GM13976 (cell line): ENCODE data around the gene PDCD1LG2.
"Not testable (repeated sequence)": the region's sequence is repeated elsewhere in the genome, so short reads cannot be mapped to it uniquely, and the experiment has no call there.

Experiments
- DNase-seq: peaks from one replicate; pipeline ENCODE4 v3.0.0; 2012; ENCODE audit warnings: low spot score
- CTCF ChIP-seq: IDR thresholded peaks from 2 replicates; pipeline ENCODE4 v1.5.1; 2012; ENCODE audit warnings: borderline replicate concordance, mild to moderate bottlenecking; ENCODE audit not compliant: insufficient read depth; ENCODE audit errors: extremely low read depth, missing control alignments, control extremely low read depth
- in situ Hi-C: fragments of 300-500 bp; cut with MboI; formaldehyde crosslinking; loops from one replicate; pipeline ENCODE4 v1.12.0; 2022; ENCODE audit warnings: low sequenced_read_pairs, mixed read lengths, inconsistent platforms; ENCODE audit not compliant: unreplicated experiment

PDCD1LG2 gene

DNA sequence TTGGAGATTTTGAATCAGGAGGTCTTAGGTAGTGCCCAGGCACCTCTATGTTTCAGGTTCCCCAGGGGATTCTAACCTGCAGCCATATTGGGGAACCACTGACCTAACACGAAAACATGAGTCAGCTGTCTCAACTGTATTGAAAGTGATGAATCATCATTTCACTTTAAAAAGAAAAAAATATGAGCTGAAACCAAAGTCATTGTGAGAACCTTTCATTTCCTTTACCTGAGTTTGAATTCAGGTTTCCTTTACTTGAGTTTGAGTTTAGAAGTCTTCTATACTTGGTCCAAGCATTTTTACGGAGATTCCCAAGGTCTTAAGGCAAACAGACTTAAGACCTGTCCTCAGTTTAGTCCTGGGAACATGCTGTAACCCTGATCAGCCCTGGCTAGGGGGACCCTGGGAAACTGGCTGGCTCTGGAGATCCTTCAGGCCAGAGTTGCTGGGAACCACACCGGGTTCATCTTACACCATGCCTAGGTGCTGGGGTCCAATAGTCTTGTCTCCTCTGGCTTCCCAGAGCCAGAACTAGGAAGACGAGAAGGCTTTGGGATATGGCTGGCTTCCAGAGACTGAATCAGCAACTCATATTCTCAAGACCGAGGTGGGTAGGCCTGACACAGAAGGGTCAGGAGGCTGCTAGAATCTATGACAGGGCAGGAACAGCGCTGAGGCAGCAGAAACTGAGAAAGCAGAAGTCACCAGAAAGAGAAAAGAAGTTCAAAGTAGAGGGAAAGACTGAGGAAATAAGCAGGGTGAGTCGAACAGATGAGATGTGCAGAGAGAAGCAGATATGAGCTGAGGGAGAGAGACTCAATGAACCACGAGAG is 16.4 kb upstream of the PDCD1LG2 start:
- DNase-seq, result peak; percentile 66
- in situ Hi-C loops, result no loop called here

GRCh38 chr9:5494765-5495164 is 15.6 kb upstream of the PDCD1LG2 start:
- in situ Hi-C loops, DNase-seq: not testable (repeated sequence)

More for the DNA sequence above, 16.4 kb upstream of the PDCD1LG2 start:
- TF ChIP-seq CTCF, result no peak

- DNase-seq, result no peak
- in situ Hi-C loops, result no loop called here
- TF ChIP-seq CTCF, result no peak
Observed at GRCh38 chr9:5499157-5499556, 11.2 kb upstream of the PDCD1LG2 start.

GRCh38 chr9:5499889-5500398 is 10.4 kb upstream of the PDCD1LG2 start:
- no peak for TF ChIP-seq CTCF
- in situ Hi-C loops, result no loop called here
- DNase-seq, result no peak

DNA sequence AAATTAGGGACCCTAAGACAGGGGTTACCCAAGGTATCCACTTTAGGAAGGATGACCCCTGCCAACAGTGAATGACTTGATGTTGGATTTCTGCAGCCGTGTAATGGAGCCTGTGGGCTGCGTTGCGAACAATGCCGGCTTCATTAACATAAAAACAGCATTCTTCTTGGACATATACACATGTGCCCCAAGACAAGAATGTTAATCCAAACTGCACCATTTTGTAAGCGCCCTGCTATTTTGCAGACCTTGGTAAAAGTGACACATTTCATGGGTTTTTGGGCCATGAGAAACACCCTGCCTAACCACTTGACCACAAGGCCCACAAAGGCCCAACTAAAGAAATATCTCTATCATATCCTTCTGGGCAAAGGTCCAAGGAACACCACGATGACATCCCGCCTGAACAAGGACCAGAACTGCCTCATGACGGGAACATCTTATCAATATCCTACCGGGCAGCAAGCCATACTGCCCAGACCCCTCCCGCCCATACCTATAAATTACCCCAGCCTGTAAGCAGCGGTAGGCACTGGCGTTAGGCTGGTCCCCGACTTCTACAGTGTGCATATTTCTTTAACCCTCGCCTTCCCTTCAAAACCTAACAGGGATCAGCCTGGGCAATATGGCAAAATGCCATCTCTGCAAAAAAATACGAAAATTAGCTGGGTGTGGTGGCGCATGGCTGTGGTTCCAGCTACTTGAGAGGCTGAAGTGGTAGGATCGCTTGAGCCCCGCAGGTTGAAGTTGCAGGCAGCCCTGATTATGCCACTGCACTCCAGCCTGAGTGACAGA is 9.7 kb upstream of the PDCD1LG2 start:
- no peak for TF ChIP-seq CTCF
- no peak for DNase-seq
- in situ Hi-C loops, result no loop called here

DNA sequence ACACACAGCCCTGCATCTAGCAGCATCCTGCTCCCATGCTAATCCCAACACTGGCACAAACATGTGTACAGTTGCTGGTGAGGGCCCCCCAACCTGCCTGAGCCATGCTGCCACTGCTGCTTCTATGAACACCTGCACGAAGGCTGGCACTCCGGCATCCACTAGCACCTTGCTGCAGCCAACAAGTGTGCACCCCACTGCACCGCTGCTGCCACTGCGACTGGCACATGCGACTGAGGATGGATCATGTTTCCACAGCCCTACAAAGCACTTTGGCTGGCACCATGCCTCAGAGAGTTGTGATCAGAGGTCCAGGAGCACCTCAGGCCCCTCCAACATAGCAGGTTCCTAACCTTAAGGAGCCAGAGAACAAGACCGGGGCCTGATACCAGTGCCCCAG is 7.8 kb upstream of the PDCD1LG2 start:
- TF ChIP-seq CTCF, result no peak
- no peak for DNase-seq

GRCh38 chr9:5509573-5509972 is 758 bp upstream of the PDCD1LG2 start:
- no peak for TF ChIP-seq CTCF
- DNase-seq, result no peak
- in situ Hi-C loops, result no loop called here

More for the DNA sequence above, 7.8 kb upstream of the PDCD1LG2 start:
- in situ Hi-C loops, result no loop called here
